ENCODE data around the gene CCDC182.

DNA sequence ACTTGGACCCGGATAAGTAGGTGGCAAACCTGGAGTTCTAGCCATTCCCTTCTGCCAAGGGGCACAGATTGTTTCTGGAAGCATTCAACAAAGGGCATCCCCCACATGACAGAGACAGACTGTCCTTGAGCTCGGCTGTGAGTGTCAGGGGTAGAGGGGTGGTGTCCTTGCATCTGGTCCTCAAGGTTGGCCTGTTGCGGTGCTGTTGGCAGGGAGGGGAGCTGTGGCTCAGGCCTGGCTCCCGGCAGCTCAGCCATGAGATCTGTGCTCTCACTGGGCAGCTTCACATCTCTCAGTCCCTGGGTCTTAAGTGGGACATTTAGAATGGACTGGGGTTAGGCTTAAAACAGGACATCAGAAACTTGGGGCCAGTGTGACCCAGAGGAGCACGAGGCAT, 20.4 kb downstream of the CCDC182 start:
- TF ChIP-seq, protein P1, sequence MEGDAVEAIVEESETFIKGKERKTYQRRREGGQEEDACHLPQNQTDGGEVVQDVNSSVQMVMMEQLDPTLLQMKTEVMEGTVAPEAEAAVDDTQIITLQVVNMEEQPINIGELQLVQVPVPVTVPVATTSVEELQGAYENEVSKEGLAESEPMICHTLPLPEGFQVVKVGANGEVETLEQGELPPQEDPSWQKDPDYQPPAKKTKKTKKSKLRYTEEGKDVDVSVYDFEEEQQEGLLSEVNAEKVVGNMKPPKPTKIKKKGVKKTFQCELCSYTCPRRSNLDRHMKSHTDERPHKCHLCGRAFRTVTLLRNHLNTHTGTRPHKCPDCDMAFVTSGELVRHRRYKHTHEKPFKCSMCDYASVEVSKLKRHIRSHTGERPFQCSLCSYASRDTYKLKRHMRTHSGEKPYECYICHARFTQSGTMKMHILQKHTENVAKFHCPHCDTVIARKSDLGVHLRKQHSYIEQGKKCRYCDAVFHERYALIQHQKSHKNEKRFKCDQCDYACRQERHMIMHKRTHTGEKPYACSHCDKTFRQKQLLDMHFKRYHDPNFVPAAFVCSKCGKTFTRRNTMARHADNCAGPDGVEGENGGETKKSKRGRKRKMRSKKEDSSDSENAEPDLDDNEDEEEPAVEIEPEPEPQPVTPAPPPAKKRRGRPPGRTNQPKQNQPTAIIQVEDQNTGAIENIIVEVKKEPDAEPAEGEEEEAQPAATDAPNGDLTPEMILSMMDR (IDR thresholded peaks at IDR 0.05 in 2 of 3, conservative IDR thresholded peaks at IDR 0.05 in 1 of 3; ENCODE audit: insufficient read depth in 2 of 3, low read depth in 1 of 3, low read length in 3 of 3), result no peak
- no peak for TF ChIP-seq POLR2AphosphoS5 (IDR thresholded peaks at IDR 0.05; ENCODE audit: control insufficient read depth, insufficient read depth, low read depth, low read length)
- no peak for TF ChIP-seq JUND (IDR thresholded peaks at IDR 0.05; ENCODE audit: borderline replicate concordance, low read depth, low read length)
- no peak for TF ChIP-seq JUND (tag; IDR thresholded peaks at IDR 0.05; ENCODE audit: borderline replicate concordance, low read depth, low read length)
- TF ChIP-seq ZFP36 (IDR thresholded peaks at IDR 0.05; ENCODE audit: low read depth, low read length, partially characterized antibody), result no peak
- TF ChIP-seq, protein P2, sequence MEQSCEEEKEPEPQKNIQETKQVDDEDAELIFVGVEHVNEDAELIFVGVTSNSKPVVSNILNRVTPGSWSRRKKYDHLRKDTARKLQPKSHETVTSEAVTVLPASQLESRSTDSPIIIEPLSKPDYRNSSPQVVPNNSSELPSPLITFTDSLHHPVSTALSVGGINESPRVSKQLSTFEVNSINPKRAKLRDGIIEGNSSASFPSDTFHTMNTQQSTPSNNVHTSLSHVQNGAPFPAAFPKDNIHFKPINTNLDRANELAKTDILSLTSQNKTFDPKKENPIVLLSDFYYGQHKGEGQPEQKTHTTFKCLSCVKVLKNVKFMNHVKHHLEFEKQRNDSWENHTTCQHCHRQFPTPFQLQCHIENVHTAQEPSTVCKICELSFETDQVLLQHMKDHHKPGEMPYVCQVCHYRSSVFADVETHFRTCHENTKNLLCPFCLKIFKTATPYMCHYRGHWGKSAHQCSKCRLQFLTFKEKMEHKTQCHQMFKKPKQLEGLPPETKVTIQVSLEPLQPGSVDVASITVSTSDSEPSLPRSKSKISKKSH (CRISPR knock-in tag; IDR thresholded peaks at IDR 0.05), result no peak
- no peak for TF ChIP-seq POLR3G (IDR thresholded peaks at IDR 0.05; ENCODE audit: extremely low read depth, insufficient read length, insufficient replicate concordance)
- TF ChIP-seq, protein P3, sequence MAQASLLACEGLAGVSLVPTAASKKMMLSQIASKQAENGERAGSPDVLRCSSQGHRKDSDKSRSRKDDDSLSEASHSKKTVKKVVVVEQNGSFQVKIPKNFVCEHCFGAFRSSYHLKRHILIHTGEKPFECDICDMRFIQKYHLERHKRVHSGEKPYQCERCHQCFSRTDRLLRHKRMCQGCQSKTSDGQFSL (CRISPR knock-in tag; IDR thresholded peaks at IDR 0.05), result no peak
- TF ChIP-seq, protein P3 (tag; IDR thresholded peaks at IDR 0.05), result no peak
- TF ChIP-seq, protein P4, sequence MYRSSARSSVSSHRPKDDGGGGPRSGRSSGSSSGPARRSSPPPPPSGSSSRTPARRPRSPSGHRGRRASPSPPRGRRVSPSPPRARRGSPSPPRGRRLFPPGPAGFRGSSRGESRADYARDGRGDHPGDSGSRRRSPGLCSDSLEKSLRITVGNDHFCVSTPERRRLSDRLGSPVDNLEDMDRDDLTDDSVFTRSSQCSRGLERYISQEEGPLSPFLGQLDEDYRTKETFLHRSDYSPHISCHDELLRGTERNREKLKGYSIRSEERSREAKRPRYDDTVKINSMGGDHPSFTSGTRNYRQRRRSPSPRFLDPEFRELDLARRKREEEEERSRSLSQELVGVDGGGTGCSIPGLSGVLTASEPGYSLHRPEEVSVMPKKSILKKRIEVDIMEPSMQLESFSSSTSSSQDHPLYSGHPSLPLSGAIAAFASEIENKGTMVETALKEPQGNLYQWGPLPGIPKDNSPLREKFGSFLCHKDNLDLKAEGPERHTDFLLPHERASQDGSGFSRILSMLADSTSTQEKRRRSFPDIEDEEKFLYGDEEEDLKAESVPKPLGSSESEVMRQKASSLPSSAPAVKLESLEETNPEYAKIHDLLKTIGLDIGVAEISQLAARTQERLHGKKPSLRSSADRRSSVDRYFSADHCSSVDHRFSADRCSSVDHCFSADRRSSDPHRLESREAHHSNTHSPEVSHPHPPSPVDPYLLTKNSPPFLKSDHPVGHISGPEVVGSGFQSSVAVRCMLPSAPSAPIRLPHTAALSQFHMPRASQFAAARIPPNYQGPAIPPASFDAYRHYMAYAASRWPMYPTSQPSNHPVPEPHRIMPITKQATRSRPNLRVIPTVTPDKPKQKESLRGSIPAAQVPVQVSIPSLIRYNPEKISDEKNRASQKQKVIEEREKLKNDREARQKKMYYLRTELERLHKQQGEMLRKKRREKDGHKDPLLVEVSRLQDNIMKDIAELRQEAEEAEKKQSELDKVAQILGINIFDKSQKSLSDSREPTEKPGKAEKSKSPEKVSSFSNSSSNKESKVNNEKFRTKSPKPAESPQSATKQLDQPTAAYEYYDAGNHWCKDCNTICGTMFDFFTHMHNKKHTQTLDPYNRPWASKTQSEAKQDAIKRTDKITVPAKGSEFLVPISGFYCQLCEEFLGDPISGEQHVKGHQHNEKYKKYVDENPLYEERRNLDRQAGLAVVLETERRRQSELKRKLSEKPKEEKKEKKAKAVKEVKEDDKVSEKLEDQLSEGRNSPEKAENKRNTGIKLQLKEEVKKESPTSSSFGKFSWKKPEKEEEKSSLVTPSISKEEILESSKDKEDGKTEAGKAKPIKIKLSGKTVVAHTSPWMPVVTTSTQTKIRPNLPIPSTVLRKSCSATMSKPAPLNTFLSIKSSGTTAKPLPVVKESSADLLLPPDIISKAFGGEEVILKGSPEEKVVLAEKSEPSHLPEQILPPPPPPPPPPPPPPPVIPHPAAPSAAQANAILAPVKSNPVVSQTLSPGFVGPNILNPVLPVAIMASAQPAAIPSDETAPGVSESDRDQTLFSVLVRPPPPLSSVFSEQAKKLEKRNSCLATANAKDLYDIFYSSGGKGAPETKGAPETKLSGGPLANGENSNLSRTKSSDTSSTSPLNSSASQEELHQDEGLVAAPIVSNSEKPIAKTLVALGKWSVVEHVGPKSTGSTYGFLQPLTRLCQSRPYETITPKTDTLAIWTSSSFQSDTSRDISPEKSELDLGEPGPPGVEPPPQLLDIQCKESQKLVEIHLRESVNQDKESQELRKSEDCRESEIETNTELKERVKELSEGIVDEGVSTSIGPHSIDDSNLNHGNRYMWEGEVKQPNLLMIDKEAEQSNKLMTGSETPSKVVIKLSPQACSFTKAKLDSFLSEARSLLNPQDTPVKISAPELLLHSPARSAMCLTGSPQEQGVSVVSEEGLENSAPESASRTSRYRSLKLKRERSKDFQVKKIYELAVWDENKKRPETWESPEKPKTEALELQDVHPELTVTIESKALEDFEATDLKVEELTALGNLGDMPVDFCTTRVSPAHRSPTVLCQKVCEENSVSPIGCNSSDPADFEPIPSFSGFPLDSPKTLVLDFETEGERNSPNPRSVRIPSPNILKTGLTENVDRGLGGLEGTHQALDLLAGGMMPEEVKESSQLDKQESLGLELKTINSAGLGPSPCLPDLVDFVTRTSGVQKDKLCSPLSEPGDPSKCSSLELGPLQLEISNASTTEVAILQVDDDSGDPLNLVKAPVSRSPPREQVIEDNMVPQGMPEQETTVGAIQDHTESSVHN (IDR thresholded peaks at IDR 0.05; ENCODE audit: borderline replicate concordance in 1 of 2, low read depth in 1 of 2), result no peak
- TF ChIP-seq SAFB2 (IDR thresholded peaks at IDR 0.05; ENCODE audit: borderline replicate concordance, low read depth, low read length, severe bottlenecking), result no peak
- no peak for TF ChIP-seq NR2C1 (IDR thresholded peaks at IDR 0.05)
- TF ChIP-seq NR2C1 (tag; IDR thresholded peaks at IDR 0.05), result no peak
- no peak for TF ChIP-seq IRF2 (CRISPR knock-in tag; IDR thresholded peaks at IDR 0.05)
- TF ChIP-seq EP300 (IDR thresholded peaks at IDR 0.05; ENCODE audit: low read length), result no peak
